Measurements from ENCODE around the gene MEAF6.

MEAF6 gene

DNA sequence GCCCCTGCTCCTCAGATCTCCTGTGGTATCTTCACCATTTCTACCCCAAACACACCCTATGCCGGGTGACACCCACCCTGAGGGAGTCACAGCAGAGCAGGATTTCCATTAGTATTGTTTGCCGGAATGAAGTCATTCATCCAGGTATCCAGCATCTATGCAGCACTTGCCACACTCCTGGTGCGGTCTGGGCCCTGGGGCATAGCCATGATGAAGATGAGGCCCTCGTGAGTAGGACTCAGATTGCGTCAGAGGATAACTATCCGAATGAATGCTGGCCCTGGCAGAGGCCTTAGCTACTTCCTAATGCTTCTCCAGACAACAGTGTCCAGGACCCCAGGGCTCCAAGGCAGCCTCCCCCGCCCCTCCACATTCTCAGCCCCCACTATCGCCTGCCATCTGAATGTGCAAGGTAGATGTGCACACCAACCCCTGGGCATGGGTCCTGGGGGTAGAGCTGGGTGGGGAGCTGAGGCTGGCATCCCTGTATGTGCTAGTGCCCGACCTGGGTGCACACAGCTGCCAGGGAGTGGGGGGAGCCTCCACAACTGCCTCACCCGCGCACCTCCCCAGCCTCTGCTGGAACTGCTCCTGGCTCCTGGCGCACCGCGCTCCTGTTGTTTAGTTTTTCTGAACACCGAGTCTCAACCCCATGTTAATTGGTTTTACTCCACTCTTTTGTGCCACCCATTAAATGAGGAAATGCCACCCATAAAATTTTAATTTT, 65.7 kb downstream of the MEAF6 start:
- TF ChIP-seq, protein P1, sequence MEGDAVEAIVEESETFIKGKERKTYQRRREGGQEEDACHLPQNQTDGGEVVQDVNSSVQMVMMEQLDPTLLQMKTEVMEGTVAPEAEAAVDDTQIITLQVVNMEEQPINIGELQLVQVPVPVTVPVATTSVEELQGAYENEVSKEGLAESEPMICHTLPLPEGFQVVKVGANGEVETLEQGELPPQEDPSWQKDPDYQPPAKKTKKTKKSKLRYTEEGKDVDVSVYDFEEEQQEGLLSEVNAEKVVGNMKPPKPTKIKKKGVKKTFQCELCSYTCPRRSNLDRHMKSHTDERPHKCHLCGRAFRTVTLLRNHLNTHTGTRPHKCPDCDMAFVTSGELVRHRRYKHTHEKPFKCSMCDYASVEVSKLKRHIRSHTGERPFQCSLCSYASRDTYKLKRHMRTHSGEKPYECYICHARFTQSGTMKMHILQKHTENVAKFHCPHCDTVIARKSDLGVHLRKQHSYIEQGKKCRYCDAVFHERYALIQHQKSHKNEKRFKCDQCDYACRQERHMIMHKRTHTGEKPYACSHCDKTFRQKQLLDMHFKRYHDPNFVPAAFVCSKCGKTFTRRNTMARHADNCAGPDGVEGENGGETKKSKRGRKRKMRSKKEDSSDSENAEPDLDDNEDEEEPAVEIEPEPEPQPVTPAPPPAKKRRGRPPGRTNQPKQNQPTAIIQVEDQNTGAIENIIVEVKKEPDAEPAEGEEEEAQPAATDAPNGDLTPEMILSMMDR (IDR thresholded peaks at IDR 0.05; ENCODE audit: low read depth, low read length, missing control alignments) = no peak
- no peak for DNase-seq (ENCODE audit: extremely low read depth, low read depth)
- H3K4me3 ChIP-seq (replicated peaks; ENCODE audit: low read depth, low read length) = no peak overlapping the region

DNA sequence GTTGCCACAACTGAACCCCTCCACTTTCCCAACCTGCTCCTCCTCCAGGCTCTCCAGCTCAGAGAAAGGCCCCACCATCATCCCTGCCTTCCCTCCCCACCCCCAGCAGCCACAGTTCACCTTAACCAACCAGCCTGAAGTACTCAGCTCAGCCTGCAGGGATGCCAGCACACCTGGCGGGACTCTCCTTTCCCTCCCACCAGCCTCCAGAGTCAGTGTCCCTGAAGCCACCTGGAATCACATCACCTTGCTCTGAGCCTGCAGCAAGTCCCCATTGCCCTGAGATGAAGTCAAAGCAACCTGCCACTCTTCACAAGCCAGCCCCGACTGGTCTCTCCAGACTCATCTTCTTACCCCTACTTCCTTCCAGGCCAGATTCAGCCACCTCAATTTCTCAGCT, 66.4 kb downstream of the MEAF6 start:
- TF ChIP-seq, protein P1 (IDR thresholded peaks at IDR 0.05; ENCODE audit: low read depth, low read length, missing control alignments) = no peak
- no peak overlapping the region for H3K4me3 ChIP-seq (replicated peaks; ENCODE audit: low read depth, low read length)
- no peak for DNase-seq (ENCODE audit: extremely low read depth, low read depth)

GRCh38 chr1:37446874-37447273, 67.7 kb downstream of the MEAF6 start:
- DNase-seq (ENCODE audit: extremely low read depth, low read depth) = no peak
- TF ChIP-seq, protein P1 (IDR thresholded peaks at IDR 0.05; ENCODE audit: low read depth, low read length, missing control alignments) = no peak
- H3K4me3 ChIP-seq (replicated peaks; ENCODE audit: low read depth, low read length) = no peak overlapping the region

GRCh38 chr1:37442644-37443043, 71.9 kb downstream of the MEAF6 start:
- H3K4me3 ChIP-seq (replicated peaks; ENCODE audit: low read depth, low read length) = no peak overlapping the region
- TF ChIP-seq, protein P1 (IDR thresholded peaks at IDR 0.05; ENCODE audit: low read depth, low read length, missing control alignments) = no peak

More at GRCh38 chr1:37442644-37443043, 71.9 kb downstream of the MEAF6 start:
- DNase-seq (ENCODE audit: extremely low read depth, low read depth) = no peak
